ENCODE data around the gene ZNF814. TPM values are rescaled to one million over a fixed set of nuclear protein-coding genes. Genes with fewer than 3 reads are reported as not detected.
A peak's percentile ranks its signal among the peaks of the same experiment; 100 is the strongest.
"Not testable (repeated sequence)": the region's sequence is repeated elsewhere in the genome, so short reads cannot be mapped to it uniquely, and the experiment has no call there.

The ZNF814 gene
- polyA plus RNA-seq, 1 experiment: 5.8 TPM

DNA sequence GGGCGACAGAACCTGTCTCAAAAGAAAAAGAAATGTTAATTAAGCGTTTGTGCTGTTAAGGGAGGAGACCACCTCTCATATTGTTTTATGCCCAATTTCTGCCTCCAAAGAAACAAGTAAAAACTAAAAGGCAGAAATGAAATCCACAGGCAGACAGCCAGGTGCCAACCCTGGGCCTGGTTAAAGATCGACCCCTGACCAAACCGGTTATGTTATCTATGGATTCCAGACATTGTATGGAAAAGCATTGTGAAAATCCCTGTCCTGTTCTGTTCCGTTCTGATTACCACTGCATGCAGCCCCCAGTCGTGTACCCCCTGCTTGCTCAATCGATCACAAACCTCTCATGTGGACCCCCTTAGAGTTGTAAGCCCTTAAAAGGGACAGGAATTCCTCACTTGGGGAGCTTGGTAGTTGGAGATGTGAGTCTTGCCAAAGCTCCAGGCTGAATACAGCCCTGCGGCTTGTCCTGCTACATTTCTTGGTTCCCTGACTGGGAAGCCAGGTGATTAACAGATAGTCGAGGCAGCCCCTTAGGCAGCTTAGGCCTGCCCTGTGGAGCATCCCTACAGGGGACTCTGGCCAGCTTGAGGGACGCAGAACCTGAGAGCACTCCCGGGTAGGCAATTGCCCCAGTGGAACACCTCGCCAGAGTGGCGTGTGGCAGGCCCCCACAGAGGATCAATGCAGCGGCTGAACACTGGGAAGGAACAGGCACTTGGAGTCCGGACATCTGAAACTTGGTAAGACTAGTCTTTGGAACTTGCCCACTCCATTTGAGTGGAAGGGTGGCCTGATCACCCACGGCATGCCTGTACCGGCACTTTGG, 73.4 kb downstream of the ZNF814 start:
- H3K4me3 ChIP-seq (ENCODE audit: low read depth, low read length): no peak overlapping the region
- TF ChIP-seq, protein P1, sequence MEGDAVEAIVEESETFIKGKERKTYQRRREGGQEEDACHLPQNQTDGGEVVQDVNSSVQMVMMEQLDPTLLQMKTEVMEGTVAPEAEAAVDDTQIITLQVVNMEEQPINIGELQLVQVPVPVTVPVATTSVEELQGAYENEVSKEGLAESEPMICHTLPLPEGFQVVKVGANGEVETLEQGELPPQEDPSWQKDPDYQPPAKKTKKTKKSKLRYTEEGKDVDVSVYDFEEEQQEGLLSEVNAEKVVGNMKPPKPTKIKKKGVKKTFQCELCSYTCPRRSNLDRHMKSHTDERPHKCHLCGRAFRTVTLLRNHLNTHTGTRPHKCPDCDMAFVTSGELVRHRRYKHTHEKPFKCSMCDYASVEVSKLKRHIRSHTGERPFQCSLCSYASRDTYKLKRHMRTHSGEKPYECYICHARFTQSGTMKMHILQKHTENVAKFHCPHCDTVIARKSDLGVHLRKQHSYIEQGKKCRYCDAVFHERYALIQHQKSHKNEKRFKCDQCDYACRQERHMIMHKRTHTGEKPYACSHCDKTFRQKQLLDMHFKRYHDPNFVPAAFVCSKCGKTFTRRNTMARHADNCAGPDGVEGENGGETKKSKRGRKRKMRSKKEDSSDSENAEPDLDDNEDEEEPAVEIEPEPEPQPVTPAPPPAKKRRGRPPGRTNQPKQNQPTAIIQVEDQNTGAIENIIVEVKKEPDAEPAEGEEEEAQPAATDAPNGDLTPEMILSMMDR (IDR thresholded peaks at IDR 0.05; ENCODE audit: insufficient read depth, low read depth, low read length): no peak
- CTCF ChIA-PET: no interaction called here
- POLR2A ChIA-PET: interaction anchor here (0.6 kb wide), 1 partner anchor 10 kb away, joined by 24 read pairs; no protein-coding TSS in a partner anchor
- H3K36me3 ChIP-seq (ENCODE audit: control insufficient read depth, insufficient read depth, low read length): no peaks in the 10 kb centered on the region; the same call in 1 of the 2 replicates
- H3K27me3 ChIP-seq (ENCODE audit: control insufficient read depth, insufficient read depth, low read length): no peaks in the 10 kb centered on the region
- DNase-seq (ENCODE audit: low read depth): no peak

DNA sequence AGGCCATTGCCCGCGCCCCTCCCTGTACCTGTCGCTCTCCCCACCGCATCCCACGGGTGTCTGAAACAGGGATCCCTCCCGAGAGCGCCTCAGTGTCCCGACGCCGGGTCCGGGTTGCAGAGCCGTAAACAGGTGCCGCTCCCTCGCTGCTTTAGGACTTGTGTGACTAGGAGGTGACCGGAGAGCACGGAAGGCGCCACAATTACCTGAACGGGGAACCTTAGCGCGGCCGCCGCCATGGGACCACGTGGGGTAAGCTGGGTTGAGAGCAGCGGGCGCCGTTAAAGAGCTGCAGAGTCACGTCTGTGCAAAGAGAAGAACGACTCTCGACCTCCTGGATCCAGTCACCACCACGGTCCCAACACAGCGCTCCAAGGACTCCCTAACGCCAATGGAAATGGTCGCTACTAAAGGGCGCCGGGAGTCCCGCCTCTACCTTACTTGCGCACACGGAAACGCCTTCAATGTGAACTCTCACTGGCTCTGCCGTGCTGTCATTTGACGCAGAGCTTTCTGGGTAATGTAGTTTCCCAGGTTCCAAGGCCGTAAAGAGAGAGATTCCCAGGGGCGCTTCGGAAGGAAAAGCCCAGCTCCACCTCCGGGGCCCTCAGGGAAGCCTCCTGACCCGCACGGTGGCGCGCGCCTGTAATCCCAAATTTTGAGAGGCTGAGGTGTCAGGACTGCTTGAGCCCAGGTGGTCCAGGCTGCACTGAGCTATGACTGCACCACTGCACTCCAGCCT, 74.2 kb downstream of the ZNF814 start, which contains the start of gene ZNF552:
Gene ZNF552, minus strand, starts transcription at position 409 of the 742 bp plus-strand sequence. Its CDS starts 170 bp downstream, at position 239.
- CTCF ChIA-PET: no interaction called here
- Histone ChIP-seq H3K4me3 (ENCODE audit: low read depth, low read length) (peak within 1 kb of the TSS; percentile 77), H3K27me3 (ENCODE audit: control insufficient read depth, insufficient read depth, low read length) (no peaks in the 10 kb centered on the region), H3K36me3 (ENCODE audit: control insufficient read depth, insufficient read depth, low read length) (no peaks in the 10 kb centered on the region; the same call in 1 of the 2 replicates)
- TF ChIP-seq, protein P1 (IDR thresholded peaks at IDR 0.05; ENCODE audit: insufficient read depth, low read depth, low read length): no peak
- POLR2A ChIA-PET: interaction anchor here (0.6 kb wide), 1 partner anchor 11 kb away, joined by 24 read pairs; no protein-coding TSS in a partner anchor
- DNase-seq (ENCODE audit: low read depth): peak; percentile 66

DNA sequence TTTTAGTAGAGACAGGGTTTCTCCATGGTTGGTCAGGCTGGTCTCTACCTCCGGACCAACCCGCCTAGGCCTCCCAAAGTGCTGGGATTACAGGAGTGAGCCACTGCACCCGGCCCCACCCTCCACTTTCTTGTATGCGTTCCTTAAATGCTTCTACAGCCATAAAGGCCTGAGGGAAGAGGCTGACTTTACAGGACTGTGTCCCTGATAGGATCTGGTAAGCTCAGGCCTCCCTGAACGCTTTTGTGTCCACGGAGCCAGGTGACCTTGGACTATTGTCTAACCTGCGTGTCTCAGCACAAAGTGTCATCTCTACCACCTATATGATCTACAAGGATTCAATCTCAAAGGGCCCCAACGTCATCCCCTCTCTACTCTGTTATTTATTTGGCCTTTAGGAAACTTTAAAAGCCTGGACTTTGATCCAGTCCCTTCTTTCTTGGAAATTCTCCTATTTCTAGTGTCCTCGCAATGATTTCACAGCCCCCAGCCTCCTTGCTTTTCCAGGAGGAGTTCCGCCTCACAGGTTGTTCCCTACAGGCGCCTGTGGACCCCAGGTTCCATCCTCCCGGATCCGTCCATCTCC, 74.8 kb downstream of the ZNF814 start:
- TF ChIP-seq, protein P1 (IDR thresholded peaks at IDR 0.05; ENCODE audit: insufficient read depth, low read depth, low read length): no peak
- ChIA-PET CTCF (no interaction called here), POLR2A (no interaction called here)
- DNase-seq (ENCODE audit: low read depth): no peak
- peak overlapping the region; percentile 77 for H3K4me3 ChIP-seq (ENCODE audit: low read depth, low read length)
- H3K36me3 ChIP-seq (ENCODE audit: control insufficient read depth, insufficient read depth, low read length): peaks cover 1% of the 10 kb centered on the region; the same call in 1 of the 2 replicates
- H3K27me3 ChIP-seq (ENCODE audit: control insufficient read depth, insufficient read depth, low read length): no peaks in the 10 kb centered on the region

GRCh38 chr19:57812975-57813820, 75.6 kb downstream of the ZNF814 start:
- peak overlapping the region; percentile 77; the same call in 1 of the 2 replicates for H3K4me3 ChIP-seq (ENCODE audit: low read depth, low read length)
- POLR2A ChIA-PET: interaction anchor here (0.5 kb wide), 1 partner anchor 9 kb away, joined by 3 read pairs; no protein-coding TSS in a partner anchor
- DNase-seq (ENCODE audit: low read depth); H3K27me3 ChIP-seq (ENCODE audit: control insufficient read depth, insufficient read depth, low read length); H3K36me3 ChIP-seq (ENCODE audit: control insufficient read depth, insufficient read depth, low read length); CTCF ChIA-PET: not testable (repeated sequence)

DNA sequence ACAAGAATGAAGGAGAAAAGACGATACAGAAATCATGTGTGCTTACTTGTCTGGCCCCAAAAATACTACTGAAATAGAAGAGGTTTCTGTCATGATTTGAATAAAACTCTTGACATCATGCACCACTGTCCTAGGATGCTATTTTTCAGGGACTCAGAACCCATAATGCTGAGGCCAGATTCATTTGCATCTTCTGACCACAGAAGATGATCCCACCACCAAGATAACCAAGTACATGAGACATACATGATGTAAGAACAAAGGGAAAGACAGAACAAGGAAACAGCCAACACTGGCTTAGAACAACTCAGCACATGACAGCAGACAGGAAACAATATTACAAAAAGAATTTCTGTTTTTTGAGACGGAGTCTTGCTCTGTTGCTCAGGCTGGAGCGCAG, 76.6 kb downstream of the ZNF814 start:
- H3K36me3 ChIP-seq (ENCODE audit: control insufficient read depth, insufficient read depth, low read length): peaks cover 3% of the 10 kb centered on the region
- ChIA-PET CTCF (no interaction called here), POLR2A (no interaction called here)
- H3K4me3 ChIP-seq (ENCODE audit: low read depth, low read length): no peak overlapping the region
- H3K27me3 ChIP-seq (ENCODE audit: control insufficient read depth, insufficient read depth, low read length): no peaks in the 10 kb centered on the region
- no peak for DNase-seq (ENCODE audit: low read depth)
- TF ChIP-seq, protein P1 (IDR thresholded peaks at IDR 0.05; ENCODE audit: insufficient read depth, low read depth, low read length): no peak

GRCh38 chr19:57810410-57811295, 78.2 kb downstream of the ZNF814 start:
- H3K36me3 ChIP-seq (ENCODE audit: control insufficient read depth, insufficient read depth, low read length); CTCF ChIA-PET; H3K4me3 ChIP-seq (ENCODE audit: low read depth, low read length); DNase-seq (ENCODE audit: low read depth); H3K27me3 ChIP-seq (ENCODE audit: control insufficient read depth, insufficient read depth, low read length); POLR2A ChIA-PET: not testable (repeated sequence)
